Mesenchymal stem cell (in vitro differentiated cells and primary cell): ENCODE results near the gene CEACAM20.
"Not testable (repeated sequence)": the region's sequence is repeated elsewhere in the genome, so short reads cannot be mapped to it uniquely, and the experiment has no call there.

Experiments
- DNase-seq: peaks from one replicate; pipeline ENCODE4 v3.0.0-alpha.2; 2013
- H2AFZ ChIP-seq: one replicate; pipeline ENCODE4 v1.6.1; 2013; ENCODE audit warnings: low read depth, mild to moderate bottlenecking, control low read depth, inconsistent platforms, low read length, moderate library complexity
- H2AK5ac ChIP-seq: 2 replicates; pipeline ENCODE4 v1.6.1; 2013; ENCODE audit warnings: low read length, moderate library complexity, mild to moderate bottlenecking, inconsistent platforms; ENCODE audit not compliant: severe bottlenecking
- H2BK120ac ChIP-seq: one replicate; pipeline ENCODE4 v1.6.1; 2013; ENCODE audit warnings: low read depth, mild to moderate bottlenecking, inconsistent platforms, low read length, moderate library complexity
- H2BK12ac ChIP-seq, 2 experiments: one replicate each; pipeline ENCODE4 v1.6.1; 2013; ENCODE audit warnings: inconsistent platforms in 2 of 2, low read length in 2 of 2, mild to moderate bottlenecking in 2 of 2, moderate library complexity in 2 of 2, control low read depth in 1 of 2
- H2BK15ac ChIP-seq: one replicate; pipeline ENCODE4 v1.6.1; 2013; ENCODE audit warnings: mild to moderate bottlenecking, low read depth, inconsistent platforms; ENCODE audit not compliant: poor library complexity, severe bottlenecking
- H2BK5ac ChIP-seq: 2 replicates; pipeline ENCODE4 v1.6.1; 2013; ENCODE audit warnings: low read depth, mild to moderate bottlenecking, low read length, control low read depth, inconsistent platforms; ENCODE audit not compliant: poor library complexity, severe bottlenecking
- H3K14ac ChIP-seq, 2 experiments: one replicate each; pipeline ENCODE4 v1.6.1; 2013; ENCODE audit warnings: inconsistent platforms in 2 of 2, low read length in 2 of 2, control low read depth in 1 of 2, mild to moderate bottlenecking in 1 of 2, moderate library complexity in 1 of 2
- H3K18ac ChIP-seq, 2 experiments: one replicate each; pipeline ENCODE4 v1.6.1; 2013; ENCODE audit warnings: inconsistent platforms in 2 of 2, low read length in 2 of 2, control low read depth in 1 of 2, low read depth in 1 of 2, mild to moderate bottlenecking in 1 of 2
- H3K23ac ChIP-seq, 2 experiments: one replicate each; pipeline ENCODE4 v1.6.1; 2013; ENCODE audit warnings: inconsistent platforms in 2 of 2, low read length in 2 of 2, mild to moderate bottlenecking in 2 of 2, moderate library complexity in 2 of 2, control low read depth in 1 of 2
- H3K27ac ChIP-seq: 2 replicates; pipeline ENCODE4 v1.5.1; 2013; ENCODE audit warnings: mild to moderate bottlenecking, moderate library complexity, low read length, control low read depth, inconsistent platforms; ENCODE audit not compliant: poor library complexity, severe bottlenecking
- H3K27me3 ChIP-seq, 2 experiments: 2 replicates each; pipeline versions ENCODE4 v1.6.1 to v1.7.0; 2013; ENCODE audit warnings: low read length in 2 of 2, mild to moderate bottlenecking in 2 of 2, moderate library complexity in 2 of 2, control low read depth in 1 of 2, inconsistent platforms in 1 of 2; ENCODE audit not compliant: control insufficient read depth in 1 of 2, insufficient read depth in 1 of 2
- H3K36me3 ChIP-seq, 2 experiments: 2 replicates each; pipeline versions ENCODE4 v1.6.1 to v1.7.0; 2013; ENCODE audit warnings: low read length in 2 of 2, control low read depth in 1 of 2, inconsistent platforms in 1 of 2, low read depth in 1 of 2, mild to moderate bottlenecking in 1 of 2; ENCODE audit not compliant: insufficient read depth in 2 of 2, control insufficient read depth in 1 of 2
- H3K4ac ChIP-seq, 2 experiments: one replicate each; pipeline ENCODE4 v1.6.1; 2013; ENCODE audit warnings: inconsistent platforms in 2 of 2, low read length in 2 of 2, mild to moderate bottlenecking in 2 of 2, moderate library complexity in 2 of 2, control low read depth in 1 of 2, low read depth in 1 of 2
- H3K4me1 ChIP-seq: 2 replicates; pipeline ENCODE4 v1.6.1; 2013; ENCODE audit warnings: low read depth, low read length, control low read depth; ENCODE audit not compliant: control insufficient read depth, insufficient read depth
- H3K4me2 ChIP-seq: 2 replicates; pipeline ENCODE4 v1.6.1; 2013; ENCODE audit warnings: low read length, mild to moderate bottlenecking, inconsistent platforms; ENCODE audit not compliant: poor library complexity, severe bottlenecking
- H3K4me3 ChIP-seq, 2 experiments: 2 replicates each; pipeline versions ENCODE4 v1.5.1 to v1.7.0; 2013; ENCODE audit warnings: low read length in 2 of 2, mild to moderate bottlenecking in 2 of 2, control low read depth in 1 of 2, low read depth in 1 of 2; ENCODE audit not compliant: insufficient read depth in 1 of 2
- H3K79me1 ChIP-seq: replicated peaks from 2 replicates; pipeline ENCODE4 v1.6.1; 2013; ENCODE audit warnings: mild to moderate bottlenecking, control low read depth, low read length, inconsistent platforms; ENCODE audit not compliant: poor library complexity, severe bottlenecking
- H3K9ac ChIP-seq: 2 replicates; pipeline ENCODE4 v1.7.0; 2013; ENCODE audit warnings: mild to moderate bottlenecking, low read length, moderate library complexity
- H3K9me3 ChIP-seq: 2 replicates; pipeline ENCODE4 v1.7.0; 2013; ENCODE audit warnings: mild to moderate bottlenecking, low read length; ENCODE audit not compliant: control insufficient read depth
- H4K8ac ChIP-seq: one replicate; pipeline ENCODE4 v1.6.1; 2013; ENCODE audit warnings: inconsistent platforms, mild to moderate bottlenecking, low read length, moderate library complexity
- H4K91ac ChIP-seq: one replicate; pipeline ENCODE4 v1.6.1; 2013; ENCODE audit warnings: mild to moderate bottlenecking, low read length, inconsistent platforms
- WGBS: methylation state at CpG from one replicate; pipeline ENCODE4 v1.1.7; 2013; ENCODE audit warnings: mixed read lengths; 5-methylcytosine and 5-hydroxymethylcytosine counted together

The CEACAM20 gene

GRCh38 chr19:44540736-44541135 lies 11.3 kb upstream of the CEACAM20 start:
- no peaks in the 10 kb centered on the region for H3K79me1 ChIP-seq
- H2AFZ ChIP-seq = no peak overlapping the region
- H2BK5ac ChIP-seq = no peak overlapping the region
- H3K9me3 ChIP-seq = peaks cover 3% of the 10 kb centered on the region
- H3K27me3 ChIP-seq = peaks cover 0 to 28% of the 10 kb centered on the region in 2 experiments
- no peak overlapping the region for H4K91ac ChIP-seq
- no peak overlapping the region for H2BK12ac ChIP-seq
- 66% methylated on average over 8 of the region's 8 CpGs for WGBS
- no peak overlapping the region for H2AK5ac ChIP-seq
- H3K23ac ChIP-seq = no peak overlapping the region
- no peak overlapping the region for H3K4ac ChIP-seq
- H3K18ac ChIP-seq = no peak overlapping the region
- H2BK15ac ChIP-seq = no peak overlapping the region
- H3K4me1 ChIP-seq = no peaks in the 10 kb centered on the region
- H3K9ac ChIP-seq = no peak overlapping the region
- H2BK120ac ChIP-seq = no peak overlapping the region
- DNase-seq = no peak
- H3K27ac ChIP-seq = no peak overlapping the region
- no peak overlapping the region for H3K14ac ChIP-seq
- no peak overlapping the region for H3K4me2 ChIP-seq
- H3K36me3 ChIP-seq = no peaks in the 10 kb centered on the region
- no peak overlapping the region for H4K8ac ChIP-seq
- H3K4me3 ChIP-seq = no peak overlapping the region

GRCh38 chr19:44539991-44540390 lies 10.5 kb upstream of the CEACAM20 start:
- no peak overlapping the region for H3K27ac ChIP-seq

GRCh38 chr19:44539236-44539826 lies 9.9 kb upstream of the CEACAM20 start:
- Histone ChIP-seq H3K4me2 (no peak overlapping the region), H3K27me3 (peaks cover 4 to 36% of the 10 kb centered on the region in 2 experiments), H2AK5ac (no peak overlapping the region), H3K79me1 (no peaks in the 10 kb centered on the region), H4K91ac (no peak overlapping the region), H2BK15ac (no peak overlapping the region), H3K4me1 (no peaks in the 10 kb centered on the region), H3K9ac (no peak overlapping the region), H3K4ac (no peak overlapping the region), H3K18ac (no peak overlapping the region), H3K14ac (no peak overlapping the region), H3K23ac (no peak overlapping the region), H2AFZ (no peak overlapping the region), H2BK120ac (no peak overlapping the region), H3K27ac (no peak overlapping the region), H3K36me3 (no peaks in the 10 kb centered on the region), H3K9me3 (peaks cover 3% of the 10 kb centered on the region), H4K8ac (no peak overlapping the region), H3K4me3 (no peak overlapping the region), H2BK5ac (no peak overlapping the region), H2BK12ac (no peak overlapping the region)
- DNase-seq = no peak
- WGBS = 67% methylated on average over 11 of the region's 11 CpGs

More at GRCh38 chr19:44539991-44540390, 10.5 kb upstream of the CEACAM20 start:
- Histone ChIP-seq H4K91ac (no peak overlapping the region), H3K4me3 (no peak overlapping the region), H3K14ac (no peak overlapping the region), H2AK5ac (no peak overlapping the region), H2BK12ac (no peak overlapping the region), H3K9ac (no peak overlapping the region), H2BK15ac (no peak overlapping the region), H2BK120ac (no peak overlapping the region), H3K18ac (no peak overlapping the region), H2BK5ac (no peak overlapping the region), H3K4me2 (no peak overlapping the region), H3K27me3 (peaks cover 0 to 33% of the 10 kb centered on the region in 2 experiments), H4K8ac (no peak overlapping the region), H3K4ac (no peak overlapping the region), H2AFZ (no peak overlapping the region), H3K36me3 (no peaks in the 10 kb centered on the region), H3K23ac (no peak overlapping the region), H3K4me1 (no peaks in the 10 kb centered on the region), H3K79me1 (no peaks in the 10 kb centered on the region), H3K9me3 (peaks cover 3% of the 10 kb centered on the region)
- DNase-seq = no peak
- 76% methylated on average over 6 of the region's 6 CpGs for WGBS

- not testable (repeated sequence) for H2BK120ac ChIP-seq, H3K14ac ChIP-seq
- 36% methylated on average over 3 of the region's 3 CpGs for WGBS
These were observed 5.9 kb upstream of the CEACAM20 start for GRCh38 chr19:44535361-44535760.

More at GRCh38 chr19:44535361-44535760, 5.9 kb upstream of the CEACAM20 start:
- H3K36me3 ChIP-seq, H2BK5ac ChIP-seq, H2BK12ac ChIP-seq, H3K9ac ChIP-seq, H2AFZ ChIP-seq, H3K9me3 ChIP-seq, H3K4ac ChIP-seq, H2BK15ac ChIP-seq, H4K91ac ChIP-seq, H4K8ac ChIP-seq, H3K4me1 ChIP-seq, H3K18ac ChIP-seq, H3K4me3 ChIP-seq, H3K4me2 ChIP-seq, H2AK5ac ChIP-seq, H3K23ac ChIP-seq, H3K27ac ChIP-seq, DNase-seq, H3K79me1 ChIP-seq: not testable (repeated sequence)
- peaks cover 4 to 40% of the 10 kb centered on the region in 2 experiments for H3K27me3 ChIP-seq
